Brain microvascular endothelial cell (primary cell): Measurements from ENCODE around the gene TXNL4B.
A peak's percentile ranks its signal among the peaks of the same experiment; 100 is the strongest.
"Not testable (repeated sequence)": the region's sequence is repeated elsewhere in the genome, so short reads cannot be mapped to it uniquely, and the experiment has no call there.

Experiments used
- DNase-seq: peaks from one replicate; pipeline ENCODE4 v3.0.0-alpha.2; 2020
- H3K27ac ChIP-seq: fragments of 250-450 bp; sonication (Bioruptor Pico); 2 replicates; pipeline ENCODE4 v1.5.1; 2020; ENCODE audit warnings: mild to moderate bottlenecking, moderate library complexity
- H3K27me3 ChIP-seq: fragments of 250-450 bp; sonication (Bioruptor Pico); replicated peaks from 2 replicates; pipeline ENCODE4 v1.5.1; 2020; ENCODE audit warnings: mild to moderate bottlenecking
- H3K36me3 ChIP-seq: fragments of 250-450 bp; sonication (Bioruptor Pico); replicated peaks from 2 replicates; pipeline ENCODE4 v1.5.1; 2020; ENCODE audit warnings: mild to moderate bottlenecking
- H3K4me3 ChIP-seq: 2 replicates; pipeline ENCODE4 v1.5.1; 2011; ENCODE audit warnings: low read depth, mild to moderate bottlenecking, control low read depth, low read length, moderate library complexity
- CTCF ChIP-seq: IDR thresholded peaks from 2 replicates; pipeline ENCODE4 v1.5.1; 2011; ENCODE audit warnings: low read depth, mild to moderate bottlenecking, moderate library complexity, low read length, control low read depth, inconsistent platforms; ENCODE audit errors: missing control alignments
- in situ Hi-C: cut with HindIII; loops from 2 replicates; pipeline ENCODE4 v1.10.0; 2017; ENCODE audit warnings: low sequenced_read_pairs, low pct_ligation_motif_present

TXNL4B gene

DNA sequence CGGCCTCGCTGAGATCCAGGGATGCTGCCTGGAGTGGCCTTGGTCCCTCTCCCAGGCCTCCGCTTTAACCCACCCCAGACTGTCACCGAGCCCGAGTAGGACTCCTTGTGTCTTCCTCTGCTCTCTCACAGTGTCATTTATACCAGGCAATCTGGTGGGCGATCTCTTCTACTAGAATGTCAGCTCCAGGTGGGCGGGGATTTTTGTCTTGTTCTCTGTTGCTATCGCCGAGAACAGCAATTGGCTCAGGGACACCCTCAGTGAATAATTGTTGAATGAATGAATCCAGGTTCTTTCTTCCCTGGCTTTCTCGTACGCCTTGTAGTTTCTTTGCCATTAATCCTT is 818 bp upstream of the TXNL4B start:
- in situ Hi-C loops: no loop called here
- DNase-seq: no peak

GRCh38 chr16:72092832-72093447 is 480 bp downstream of the TXNL4B start:
- Histone ChIP-seq H3K27me3 (no peaks in the 10 kb centered on the region), H3K27ac (peak overlapping the region; percentile 38), H3K4me3 (peak overlapping the region; percentile 99), H3K36me3 (peaks cover 24% of the 10 kb centered on the region)
- peak; percentile 50 for DNase-seq
- TF ChIP-seq CTCF: no peak
- in situ Hi-C loops: no loop called here

More for the DNA sequence above, 818 bp upstream of the TXNL4B start:
- Histone ChIP-seq H3K27ac (peak overlapping the region; percentile 71), H3K27me3 (no peaks in the 10 kb centered on the region), H3K36me3 (peaks cover 30% of the 10 kb centered on the region), H3K4me3 (peak overlapping the region; percentile 99)
- TF ChIP-seq CTCF: no peak

DNA sequence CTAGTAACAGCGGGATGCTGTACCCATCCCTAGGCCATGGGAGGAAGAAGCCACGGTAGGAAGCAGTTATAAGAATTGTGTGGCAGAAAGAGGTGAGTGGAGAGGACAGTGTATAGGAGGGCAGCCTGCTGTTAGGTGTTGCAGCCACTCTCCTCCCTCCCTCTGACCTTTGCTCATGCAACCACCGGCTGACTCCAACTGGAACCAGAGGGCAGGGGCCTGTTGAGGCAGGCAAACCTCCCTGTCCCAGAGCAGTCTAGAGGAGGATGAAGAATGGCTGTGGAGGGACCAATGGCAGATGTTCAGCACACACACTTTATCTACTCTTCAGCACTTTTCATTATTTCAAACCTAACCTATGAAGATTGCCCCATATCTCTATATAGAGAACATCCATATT is 2.2 kb downstream of the TXNL4B start:
- Histone ChIP-seq H3K4me3 (no peak overlapping the region), H3K27me3 (no peaks in the 10 kb centered on the region), H3K27ac (no peak overlapping the region), H3K36me3 (peaks cover 16% of the 10 kb centered on the region)
- no peak for TF ChIP-seq CTCF
- no peak for DNase-seq
- in situ Hi-C loops: no loop called here

- Histone ChIP-seq H3K27me3 (no peaks in the 10 kb centered on the region), H3K4me3 (no peak overlapping the region), H3K27ac (no peak overlapping the region), H3K36me3 (peaks cover 25% of the 10 kb centered on the region)
- no peak for TF ChIP-seq CTCF
- in situ Hi-C loops: no loop called here
- DNase-seq: no peak
Measured at GRCh38 chr16:72085002-72085401, 8.4 kb downstream of the TXNL4B start.

GRCh38 chr16:72084445-72084844 is 9.0 kb downstream of the TXNL4B start:
- no peak overlapping the region for H3K4me3 ChIP-seq
- DNase-seq: no peak
- H3K27ac ChIP-seq: no peak overlapping the region
- no peaks in the 10 kb centered on the region for H3K27me3 ChIP-seq
- peaks cover 20% of the 10 kb centered on the region for H3K36me3 ChIP-seq
- in situ Hi-C loops: no loop called here
- no peak for TF ChIP-seq CTCF

GRCh38 chr16:72083778-72084404 is 9.5 kb downstream of the TXNL4B start:
- in situ Hi-C loops: no loop called here
- Histone ChIP-seq H3K27ac (no peak overlapping the region), H3K27me3 (no peaks in the 10 kb centered on the region), H3K36me3 (peaks cover 16% of the 10 kb centered on the region), H3K4me3 (no peak overlapping the region)
- DNase-seq: no peak
- TF ChIP-seq CTCF: no peak

DNA sequence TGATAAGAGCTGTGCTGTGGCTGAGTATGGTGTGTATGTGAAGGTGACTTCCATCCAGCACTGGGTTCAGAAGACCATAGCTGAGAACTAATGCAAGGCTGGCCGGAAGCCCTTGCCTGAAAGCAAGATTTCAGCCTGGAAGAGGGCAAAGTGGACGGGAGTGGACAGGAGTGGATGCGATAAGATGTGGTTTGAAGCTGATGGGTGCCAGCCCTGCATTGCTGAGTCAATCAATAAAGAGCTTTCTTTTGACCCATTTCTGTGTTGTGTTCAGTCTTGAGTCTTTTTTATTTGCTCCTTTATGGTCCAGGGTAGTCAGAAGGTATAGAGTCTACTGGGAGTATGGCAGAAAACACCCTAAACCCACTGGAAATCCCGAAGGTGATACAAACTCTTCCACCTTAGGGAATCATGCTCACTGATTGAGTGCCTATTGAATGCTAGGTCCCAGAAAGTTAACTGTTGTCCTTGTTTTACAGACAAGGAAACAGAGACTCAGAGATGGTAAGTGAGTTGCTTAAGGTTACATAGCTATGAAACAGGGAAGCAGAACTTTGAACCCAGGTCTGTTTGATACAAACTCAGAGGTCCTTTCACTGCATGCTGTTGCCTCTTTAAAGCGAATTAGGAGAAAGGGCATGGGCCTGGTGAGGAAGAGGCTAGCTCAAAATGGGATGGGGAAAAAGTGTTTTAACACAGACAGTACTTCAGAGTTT is 16.3 kb downstream of the TXNL4B start:
- H3K4me3 ChIP-seq, DNase-seq, in situ Hi-C loops, H3K27me3 ChIP-seq, H3K36me3 ChIP-seq, H3K27ac ChIP-seq: not testable (repeated sequence)

GRCh38 chr16:72075067-72075466 is 18.4 kb downstream of the TXNL4B start:
- H3K4me3 ChIP-seq, in situ Hi-C loops, H3K27ac ChIP-seq, DNase-seq, H3K27me3 ChIP-seq, H3K36me3 ChIP-seq: not testable (repeated sequence)
